ENCODE measurements around the gene TSPY2.
"Not testable (repeated sequence)": the region's sequence is repeated elsewhere in the genome, so short reads cannot be mapped to it uniquely, and the experiment has no call there.

TSPY2 gene

GRCh38 chrY:6245923-6246322, at the start of gene TSPY2:
Gene TSPY2, plus strand, starts transcription at chrY:6246223. Its CDS starts 46 bp downstream, at chrY:6246269.
- FAIRE-seq; DNase-seq (ENCODE audit: extremely low spot score, insufficient read length, low read depth): not testable (repeated sequence)

- not testable (repeated sequence) for DNase-seq (ENCODE audit: extremely low spot score, insufficient read length, low read depth); FAIRE-seq
Observed at GRCh38 chrY:6209565-6209964, 36.5 kb upstream of the TSPY2 start.

- FAIRE-seq = not testable (repeated sequence)
Observed at GRCh38 chrY:6217045-6217444, 29.0 kb upstream of the TSPY2 start.

GRCh38 chrY:6269839-6270238, 23.8 kb downstream of the TSPY2 start:
- not testable (repeated sequence) for DNase-seq (ENCODE audit: extremely low spot score, insufficient read length, low read depth); FAIRE-seq

More at GRCh38 chrY:6217045-6217444, 29.0 kb upstream of the TSPY2 start:
- DNase-seq (ENCODE audit: extremely low spot score, insufficient read length, low read depth) = not testable (repeated sequence)
